GM12878 (cell line): ENCODE results near the gene CDC5L.

Experiments
- CBX5 ChIP-seq: sonication (generic); IDR thresholded peaks from 2 replicates; pipeline ENCODE4 v1.6.1; 2016; ENCODE audit warnings: low read depth, moderate library complexity, mild to moderate bottlenecking, inconsistent platforms
- HCFC1 ChIP-seq: fragments of 150-350 bp; IDR thresholded peaks from 2 replicates; pipeline ENCODE4 v1.6.1; 2014; ENCODE audit warnings: low read length
- HDGF ChIP-seq: fragments of 450-650 bp; IDR thresholded peaks from 2 replicates; pipeline ENCODE4 v1.6.1; 2016; ENCODE audit warnings: antibody characterized with exemption
- MYB ChIP-seq: fragments of 150-350 bp; IDR thresholded peaks from 2 replicates; pipeline ENCODE4 v1.6.1; 2014; ENCODE audit warnings: mild to moderate bottlenecking, low read depth, low read length, borderline replicate concordance
- POLR2A ChIP-seq: IDR thresholded peaks from 2 replicates; pipeline ENCODE4 v1.6.1; 2011; ENCODE audit warnings: low read depth, mild to moderate bottlenecking, low read length
- RFX5 ChIP-seq: IDR thresholded peaks from 2 replicates; pipeline ENCODE4 v1.6.1; 2011; ENCODE audit warnings: low read depth, low read length, improper control_type of control experiment
- TARDBP ChIP-seq: IDR thresholded peaks from 2 replicates; pipeline ENCODE4 v1.6.1; 2016; ENCODE audit warnings: borderline replicate concordance

DNA sequence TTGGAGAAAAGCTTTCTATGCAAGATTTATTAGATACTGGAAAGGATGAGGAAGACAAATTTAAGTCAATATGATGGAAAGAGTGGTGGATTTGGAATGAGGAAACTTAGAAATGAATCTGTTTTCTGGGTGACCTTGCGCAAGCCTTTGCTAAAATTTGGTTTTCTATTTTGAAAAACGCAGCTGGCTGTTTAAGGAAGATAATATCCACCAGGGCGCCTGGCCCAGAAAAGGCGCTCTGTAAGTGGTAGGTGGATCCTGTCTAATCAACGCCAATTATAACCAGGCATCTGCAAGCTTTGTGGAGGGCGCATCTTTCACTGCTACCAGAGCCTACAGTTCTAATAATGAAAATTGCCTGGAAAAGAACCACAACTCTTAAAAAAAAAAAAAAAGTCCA, 45.5 kb upstream of the CDC5L start:
- TF ChIP-seq CBX5 (no peak), RFX5 (no peak), MYB (no peak), HDGF (no peak), POLR2A (no peak), HCFC1 (no peak), TARDBP (no peak)
